Measurements from ENCODE around the gene MEIOB.

DNA sequence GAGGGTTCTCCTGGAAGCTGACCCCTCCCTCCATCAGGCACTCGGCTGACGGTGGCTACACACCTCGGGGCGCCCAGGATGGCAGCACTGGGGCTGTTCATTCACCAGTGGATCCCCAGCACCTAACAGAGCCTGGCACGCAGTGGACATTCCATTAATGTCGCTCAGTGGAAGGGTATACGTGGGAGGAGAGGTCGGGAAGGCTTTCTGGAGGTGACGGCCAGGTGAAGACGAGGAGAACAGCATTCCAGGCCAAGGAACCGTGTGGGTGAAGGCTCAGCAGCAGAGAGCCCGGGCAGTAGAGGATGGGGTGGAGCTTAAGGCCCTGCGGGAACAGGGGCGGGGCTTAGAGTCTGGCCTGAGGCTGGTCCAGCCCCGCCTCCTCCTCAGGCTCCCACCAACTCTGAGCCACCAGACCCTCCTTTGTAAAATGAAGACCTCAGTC, 48.8 kb upstream of the MEIOB start:
- TF ChIP-seq HEYL (CRISPR knock-in tag; IDR thresholded peaks at IDR 0.05) (no peak), ELK1 (IDR thresholded peaks at IDR 0.05; ENCODE audit: low read depth, low read length) (no peak), RAD21 (conservative IDR thresholded peaks at IDR 0.05 in 1 of 2, IDR thresholded peaks at IDR 0.05 in 1 of 2) (no peak), CTCF (IDR thresholded peaks at IDR 0.05) (no peak), JUN (IDR thresholded peaks at IDR 0.05) (no peak), RFX5 (IDR thresholded peaks at IDR 0.05) (no peak), TFCP2L1 (CRISPR knock-in tag; IDR thresholded peaks at IDR 0.05) (no peak), KDM1A (IDR thresholded peaks at IDR 0.05; ENCODE audit: low read depth) (no peak)
- TF ChIP-seq, protein P1, sequence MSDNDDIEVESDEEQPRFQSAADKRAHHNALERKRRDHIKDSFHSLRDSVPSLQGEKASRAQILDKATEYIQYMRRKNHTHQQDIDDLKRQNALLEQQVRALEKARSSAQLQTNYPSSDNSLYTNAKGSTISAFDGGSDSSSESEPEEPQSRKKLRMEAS (IDR thresholded peaks at IDR 0.05): no peak
- TF ChIP-seq, protein P2, sequence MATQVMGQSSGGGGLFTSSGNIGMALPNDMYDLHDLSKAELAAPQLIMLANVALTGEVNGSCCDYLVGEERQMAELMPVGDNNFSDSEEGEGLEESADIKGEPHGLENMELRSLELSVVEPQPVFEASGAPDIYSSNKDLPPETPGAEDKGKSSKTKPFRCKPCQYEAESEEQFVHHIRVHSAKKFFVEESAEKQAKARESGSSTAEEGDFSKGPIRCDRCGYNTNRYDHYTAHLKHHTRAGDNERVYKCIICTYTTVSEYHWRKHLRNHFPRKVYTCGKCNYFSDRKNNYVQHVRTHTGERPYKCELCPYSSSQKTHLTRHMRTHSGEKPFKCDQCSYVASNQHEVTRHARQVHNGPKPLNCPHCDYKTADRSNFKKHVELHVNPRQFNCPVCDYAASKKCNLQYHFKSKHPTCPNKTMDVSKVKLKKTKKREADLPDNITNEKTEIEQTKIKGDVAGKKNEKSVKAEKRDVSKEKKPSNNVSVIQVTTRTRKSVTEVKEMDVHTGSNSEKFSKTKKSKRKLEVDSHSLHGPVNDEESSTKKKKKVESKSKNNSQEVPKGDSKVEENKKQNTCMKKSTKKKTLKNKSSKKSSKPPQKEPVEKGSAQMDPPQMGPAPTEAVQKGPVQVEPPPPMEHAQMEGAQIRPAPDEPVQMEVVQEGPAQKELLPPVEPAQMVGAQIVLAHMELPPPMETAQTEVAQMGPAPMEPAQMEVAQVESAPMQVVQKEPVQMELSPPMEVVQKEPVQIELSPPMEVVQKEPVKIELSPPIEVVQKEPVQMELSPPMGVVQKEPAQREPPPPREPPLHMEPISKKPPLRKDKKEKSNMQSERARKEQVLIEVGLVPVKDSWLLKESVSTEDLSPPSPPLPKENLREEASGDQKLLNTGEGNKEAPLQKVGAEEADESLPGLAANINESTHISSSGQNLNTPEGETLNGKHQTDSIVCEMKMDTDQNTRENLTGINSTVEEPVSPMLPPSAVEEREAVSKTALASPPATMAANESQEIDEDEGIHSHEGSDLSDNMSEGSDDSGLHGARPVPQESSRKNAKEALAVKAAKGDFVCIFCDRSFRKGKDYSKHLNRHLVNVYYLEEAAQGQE (IDR thresholded peaks at IDR 0.05): no peak
